Fibroblast of the aortic adventitia (primary cell): ENCODE data around the gene GSK3B. TPM values are rescaled to one million over a fixed set of nuclear protein-coding genes. Genes with fewer than 3 reads are reported as not detected.

ENCODE experiments used
- DNase-seq: peaks from one replicate; pipeline ENCODE4 v3.0.0-alpha.2; 2010; ENCODE audit warnings: low read depth
- H3K4me3 ChIP-seq: 2 replicates; pipeline ENCODE4 v1.5.1; 2011; ENCODE audit warnings: low read depth, mild to moderate bottlenecking, control low read depth, low read length, moderate library complexity
- total RNA-seq: library from RNA; depleted of rRNA; stranded (reverse); fragments of >200 nt; gene quantifications from 2 replicates; pipeline ENCODE4 v1.2.3, GENCODE V29; 2012; ENCODE audit warnings: low replicate concordance
- TF ChIP-seq, protein P1 (sequence below): IDR thresholded peaks from 2 replicates; pipeline ENCODE4 v1.5.1; 2011; ENCODE audit warnings: mild to moderate bottlenecking, low read length, control low read depth, inconsistent platforms; ENCODE audit not compliant: insufficient read depth

The GSK3B gene
- total RNA-seq, 1 donor, result 74.1 TPM

DNA sequence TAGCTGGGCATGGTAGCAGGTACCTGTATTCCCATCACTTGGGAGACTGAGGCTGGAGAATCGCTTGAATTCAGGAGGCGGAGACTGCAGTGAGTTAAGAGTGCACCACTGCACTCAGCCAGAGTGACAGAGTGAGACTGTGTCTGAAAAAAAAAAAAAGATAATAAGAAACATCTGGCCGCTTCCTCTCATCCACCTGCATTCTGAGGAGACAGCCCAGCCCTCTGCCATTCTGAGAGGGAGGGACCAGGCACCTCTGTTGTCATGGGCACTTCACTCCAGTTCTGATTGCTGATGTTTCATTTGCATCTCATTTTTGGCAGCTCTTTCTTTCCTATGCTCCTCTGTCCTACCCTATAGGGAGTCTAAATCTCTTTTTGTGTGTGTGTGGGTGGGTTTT lies 36.4 kb upstream of the GSK3B start:
- no peak overlapping the region for H3K4me3 ChIP-seq
- no peak for DNase-seq
- TF ChIP-seq, protein P1, sequence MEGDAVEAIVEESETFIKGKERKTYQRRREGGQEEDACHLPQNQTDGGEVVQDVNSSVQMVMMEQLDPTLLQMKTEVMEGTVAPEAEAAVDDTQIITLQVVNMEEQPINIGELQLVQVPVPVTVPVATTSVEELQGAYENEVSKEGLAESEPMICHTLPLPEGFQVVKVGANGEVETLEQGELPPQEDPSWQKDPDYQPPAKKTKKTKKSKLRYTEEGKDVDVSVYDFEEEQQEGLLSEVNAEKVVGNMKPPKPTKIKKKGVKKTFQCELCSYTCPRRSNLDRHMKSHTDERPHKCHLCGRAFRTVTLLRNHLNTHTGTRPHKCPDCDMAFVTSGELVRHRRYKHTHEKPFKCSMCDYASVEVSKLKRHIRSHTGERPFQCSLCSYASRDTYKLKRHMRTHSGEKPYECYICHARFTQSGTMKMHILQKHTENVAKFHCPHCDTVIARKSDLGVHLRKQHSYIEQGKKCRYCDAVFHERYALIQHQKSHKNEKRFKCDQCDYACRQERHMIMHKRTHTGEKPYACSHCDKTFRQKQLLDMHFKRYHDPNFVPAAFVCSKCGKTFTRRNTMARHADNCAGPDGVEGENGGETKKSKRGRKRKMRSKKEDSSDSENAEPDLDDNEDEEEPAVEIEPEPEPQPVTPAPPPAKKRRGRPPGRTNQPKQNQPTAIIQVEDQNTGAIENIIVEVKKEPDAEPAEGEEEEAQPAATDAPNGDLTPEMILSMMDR, result no peak

DNA sequence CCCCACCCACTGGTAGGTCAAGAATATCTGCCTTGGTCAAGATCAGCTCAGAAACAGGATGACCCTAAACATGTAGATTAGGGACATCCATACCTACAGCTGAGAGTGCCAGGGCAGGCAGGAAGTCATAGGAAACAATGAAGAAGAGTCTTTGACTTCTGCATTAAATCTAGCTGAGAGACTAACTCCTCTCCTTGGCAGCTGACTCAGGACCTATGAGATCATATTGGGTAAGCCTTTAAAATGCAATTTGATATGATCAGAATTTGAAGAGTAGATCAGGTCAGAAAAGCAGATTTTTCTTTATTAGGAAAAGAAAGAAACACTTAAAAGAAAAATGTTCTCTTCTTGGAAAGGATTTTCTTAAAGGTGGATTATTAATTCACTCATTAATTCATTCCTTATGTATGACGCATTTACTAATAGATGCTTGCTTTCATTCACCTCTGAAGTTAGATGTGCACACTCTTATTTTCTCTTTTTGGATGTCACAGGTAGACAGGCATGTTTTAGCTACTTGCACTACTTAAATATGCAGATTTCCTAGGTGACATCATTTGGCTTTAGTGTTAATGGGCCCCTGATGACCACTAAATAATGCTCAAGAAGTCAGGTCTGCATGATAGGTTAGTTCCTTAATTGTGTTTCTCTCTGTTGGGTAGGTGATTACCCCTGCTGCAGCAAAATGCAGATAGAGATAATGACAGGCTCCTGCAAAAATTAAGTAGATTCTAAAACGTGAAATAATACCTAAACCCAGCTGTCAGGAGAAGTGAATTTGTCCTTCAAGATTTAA lies 35.7 kb upstream of the GSK3B start:
- TF ChIP-seq, protein P1, result no peak
- no peak for DNase-seq
- no peak overlapping the region for H3K4me3 ChIP-seq

DNA sequence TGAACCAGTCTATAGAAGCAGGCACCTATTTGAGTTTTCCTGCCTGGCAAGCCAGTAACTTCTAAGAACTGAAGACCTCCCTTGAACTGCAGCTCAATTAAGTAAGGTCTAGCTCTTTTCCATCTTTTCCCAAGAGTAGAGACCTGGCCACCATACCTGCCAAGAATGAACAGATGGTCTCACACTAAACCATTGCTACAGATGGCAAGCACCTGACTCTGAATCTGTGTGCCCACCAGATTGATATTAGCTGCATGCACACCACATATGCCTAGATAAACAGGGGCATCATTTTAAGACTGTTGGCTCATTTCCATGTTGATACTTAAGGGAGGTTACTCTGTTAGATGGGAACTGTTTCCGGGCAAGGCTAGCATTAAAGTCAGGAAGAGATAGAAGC lies 34.8 kb upstream of the GSK3B start:
- DNase-seq, result no peak
- TF ChIP-seq, protein P1, result no peak
- no peak overlapping the region for H3K4me3 ChIP-seq

DNA sequence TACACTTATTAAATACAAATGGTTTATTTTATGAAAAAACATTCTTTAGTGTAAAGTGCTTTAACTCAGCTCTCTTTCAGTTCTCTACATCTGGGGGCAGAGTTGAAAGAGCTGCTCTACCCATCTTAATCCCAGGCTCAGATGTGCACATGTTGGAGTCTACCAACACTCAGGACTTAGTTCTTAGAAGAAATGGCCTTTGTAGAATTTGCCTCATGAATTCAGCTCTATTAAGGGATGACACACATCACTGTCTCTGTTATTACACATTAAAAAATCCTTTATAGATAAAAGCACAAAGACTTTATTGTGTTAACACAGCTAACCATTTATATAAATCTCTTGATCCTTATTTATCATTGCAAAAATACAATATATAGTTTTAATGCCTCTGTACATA lies 31.7 kb upstream of the GSK3B start:
- no peak overlapping the region for H3K4me3 ChIP-seq
- DNase-seq, result no peak
- TF ChIP-seq, protein P1, result no peak

DNA sequence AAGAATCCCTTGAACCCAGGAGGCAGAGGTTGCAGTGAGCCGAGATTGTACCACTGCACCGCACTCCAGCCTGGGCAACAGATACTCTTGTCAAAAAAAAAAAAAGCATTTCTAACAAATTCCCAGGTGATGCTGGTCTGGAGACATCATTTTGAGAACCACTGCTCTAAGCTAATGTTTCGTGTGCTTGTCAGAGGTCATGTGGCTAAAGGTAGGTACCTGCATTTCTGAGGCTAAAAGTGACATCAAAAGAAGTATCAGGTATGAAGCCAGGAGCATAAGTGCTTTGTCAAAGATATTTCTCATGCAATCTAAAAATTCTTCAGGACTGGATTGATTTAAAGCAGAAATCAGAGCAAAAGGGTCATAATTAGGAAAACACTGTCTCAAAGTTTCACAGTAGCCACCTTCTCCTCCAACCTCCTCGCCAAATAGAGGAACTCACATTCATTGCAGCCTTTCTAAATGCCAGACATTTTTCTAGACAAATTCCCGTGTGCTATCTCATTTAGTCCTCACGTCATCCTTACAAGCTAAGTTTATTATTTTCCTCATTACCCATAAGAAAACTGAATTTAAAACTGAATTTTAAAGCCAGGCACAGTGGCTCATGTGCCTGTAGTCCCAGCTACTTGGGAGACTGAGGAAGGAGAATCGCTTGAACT lies 25.7 kb upstream of the GSK3B start:
- DNase-seq, result peak; percentile 11
- TF ChIP-seq, protein P1, result no peak
- H3K4me3 ChIP-seq, result no peak overlapping the region

DNA sequence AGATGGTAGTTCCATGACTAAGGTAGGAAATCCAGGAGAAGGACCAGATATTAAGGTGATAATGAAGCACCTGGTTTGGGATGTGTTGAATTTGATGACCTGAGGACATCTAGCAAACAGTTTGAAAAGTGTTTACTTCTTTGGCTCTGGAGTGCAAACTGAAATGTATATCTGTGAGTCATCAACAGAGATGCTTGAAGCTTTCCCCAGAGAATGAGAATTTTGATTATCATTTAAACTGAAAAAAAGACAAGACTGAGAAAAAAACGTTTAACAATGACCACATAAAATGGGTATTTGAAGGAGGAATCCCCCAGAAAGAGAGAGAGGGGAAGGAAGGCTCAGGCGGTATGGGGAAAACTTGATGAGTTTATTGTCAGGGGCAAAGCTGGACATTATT lies 20.7 kb upstream of the GSK3B start:
- TF ChIP-seq, protein P1, result no peak
- DNase-seq, result no peak
- H3K4me3 ChIP-seq, result no peak overlapping the region
